ENCODE results near the gene SLC11A1.

The SLC11A1 gene

DNA sequence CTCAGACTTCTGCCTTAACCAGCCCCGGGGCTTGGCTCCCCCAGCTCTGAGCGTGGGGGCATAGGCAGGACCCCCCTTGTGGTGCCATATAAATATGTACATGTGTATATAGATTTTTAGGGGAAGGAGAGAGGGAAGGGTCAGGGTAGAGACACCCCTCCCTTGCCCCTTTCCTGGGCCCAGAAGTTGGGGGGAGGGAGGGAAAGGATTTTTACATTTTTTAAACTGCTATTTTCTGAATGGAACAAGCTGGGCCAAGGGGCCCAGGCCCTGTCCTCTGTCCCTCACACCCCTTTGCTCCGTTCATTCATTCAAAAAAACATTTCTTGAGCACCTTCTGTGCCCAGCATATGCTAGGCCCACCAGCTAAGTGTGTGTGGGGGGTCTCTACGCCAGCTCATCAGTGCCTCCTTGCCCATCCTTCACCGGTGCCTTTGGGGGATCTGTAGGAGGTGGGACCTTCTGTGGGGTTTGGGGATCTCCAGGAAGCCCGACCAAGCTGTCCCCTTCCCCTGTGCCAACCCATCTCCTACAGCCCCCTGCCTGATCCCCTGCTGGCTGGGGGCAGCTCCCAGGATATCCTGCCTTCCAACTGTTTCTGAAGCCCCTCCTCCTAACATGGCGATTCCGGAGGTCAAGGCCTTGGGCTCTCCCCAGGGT lies 23.1 kb downstream of the SLC11A1 start:
- DNase-seq (ENCODE audit: low read depth): no peak

DNA sequence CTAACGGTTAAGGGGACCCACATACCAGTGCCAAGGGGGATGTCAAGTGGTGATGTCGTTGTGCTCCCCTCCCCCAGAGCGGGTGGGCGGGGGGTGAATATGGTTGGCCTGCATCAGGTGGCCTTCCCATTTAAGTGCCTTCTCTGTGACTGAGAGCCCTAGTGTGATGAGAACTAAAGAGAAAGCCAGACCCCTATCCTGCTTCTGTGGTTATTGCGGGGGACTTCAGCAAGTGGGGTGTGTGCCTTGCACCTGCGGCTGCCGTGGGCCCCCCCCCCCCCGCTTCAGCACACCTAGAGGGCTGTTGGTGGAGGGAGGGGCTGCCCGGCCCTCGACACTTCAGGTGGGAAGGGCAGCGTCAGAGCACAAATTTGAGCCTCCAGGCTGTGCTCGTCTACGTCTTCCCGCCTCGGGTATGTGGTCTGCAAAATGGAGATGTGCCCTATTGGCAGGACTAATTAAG lies 23.7 kb downstream of the SLC11A1 start:
- DNase-seq (ENCODE audit: low read depth): no peak

DNA sequence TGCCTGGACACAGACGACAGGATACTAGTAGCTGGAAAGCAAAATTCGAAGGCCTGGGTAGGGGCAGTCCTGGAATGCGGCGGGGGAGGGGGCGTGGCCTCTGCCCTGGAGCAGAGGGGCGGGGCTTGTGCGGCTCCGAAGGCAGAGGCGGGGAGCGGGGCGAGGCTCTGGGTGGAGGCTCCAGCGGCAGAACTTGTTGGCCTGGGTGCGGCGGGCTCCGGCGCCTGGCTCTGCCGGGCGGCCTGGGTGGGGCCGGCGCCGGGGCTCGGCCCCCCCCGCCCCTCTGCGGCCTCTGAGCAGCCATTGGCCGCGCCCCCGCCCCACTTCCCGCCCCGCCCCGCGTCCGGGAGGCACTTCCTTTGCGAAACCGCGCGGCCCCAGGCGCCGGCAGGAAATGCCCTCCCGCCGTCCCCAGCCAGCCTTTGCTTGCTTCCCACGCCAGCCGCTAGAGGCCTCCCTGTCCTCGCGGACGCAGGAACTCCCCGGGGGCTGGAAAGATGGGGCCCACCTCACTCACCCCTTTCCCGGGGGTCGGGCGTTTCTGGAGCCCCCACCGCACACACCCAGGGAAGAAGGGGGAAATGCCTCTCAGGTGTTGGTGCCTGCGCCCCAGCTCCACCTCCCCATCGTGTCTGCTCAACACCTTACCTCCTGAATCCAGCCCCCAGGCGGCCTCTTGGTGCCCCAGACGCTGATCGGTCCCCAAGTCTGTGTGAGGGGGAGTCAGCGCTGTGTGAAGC lies 24.3 kb downstream of the SLC11A1 start:
- peak; percentile 92 for DNase-seq (ENCODE audit: low read depth)

DNA sequence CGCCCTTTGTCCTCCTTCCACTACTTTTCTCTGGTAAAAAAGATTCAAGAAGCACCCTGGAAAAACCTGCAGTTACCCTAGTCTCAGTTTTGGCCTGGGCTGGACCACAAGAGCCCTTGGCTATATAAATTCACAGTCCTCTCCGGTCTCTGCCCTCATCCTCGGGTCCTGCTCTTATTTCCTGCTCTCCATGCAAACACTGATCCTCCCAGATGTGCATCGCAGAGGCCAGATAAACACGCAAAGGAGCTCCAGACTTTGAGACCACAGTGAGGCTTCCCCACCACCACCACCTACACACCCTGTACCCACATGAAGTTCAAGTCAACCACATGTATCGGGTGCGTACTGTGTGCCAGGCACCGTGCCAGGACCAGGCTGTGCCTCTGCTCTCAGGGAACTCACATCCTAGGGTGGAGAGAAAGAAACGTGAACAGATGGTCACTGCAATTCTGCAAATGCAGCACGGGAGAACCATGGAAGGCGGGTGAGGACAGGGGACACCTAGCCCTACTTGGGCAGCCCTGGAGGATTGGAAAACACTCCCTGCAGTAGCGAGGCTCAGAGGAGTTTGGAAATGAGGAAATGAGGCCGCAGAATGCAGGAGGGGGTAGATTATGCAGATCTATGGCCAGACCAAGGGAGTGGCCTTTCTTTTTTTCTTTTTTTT lies 25.0 kb downstream of the SLC11A1 start:
- peak; percentile 51 for DNase-seq (ENCODE audit: low read depth)

DNA sequence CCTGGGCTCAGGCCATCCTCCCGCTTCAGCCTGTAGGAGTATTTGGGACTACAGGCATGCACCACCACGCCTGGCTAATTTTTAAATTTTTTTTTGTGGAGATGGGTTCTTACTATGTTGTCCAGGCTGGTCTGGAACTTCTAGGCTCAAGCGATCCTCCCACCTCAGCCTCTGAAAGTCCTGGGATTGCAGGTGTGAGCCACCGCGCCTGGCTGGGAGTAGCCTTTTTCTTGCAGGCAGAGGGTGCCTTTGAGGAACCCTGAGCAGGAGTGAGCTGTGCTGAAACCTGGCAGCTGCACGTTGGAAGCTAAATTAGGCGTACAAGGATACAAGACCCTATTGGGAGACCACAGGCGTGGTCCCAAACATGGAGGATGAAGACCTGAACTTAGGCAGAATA lies 25.6 kb downstream of the SLC11A1 start:
- DNase-seq (ENCODE audit: low read depth): no peak

DNA sequence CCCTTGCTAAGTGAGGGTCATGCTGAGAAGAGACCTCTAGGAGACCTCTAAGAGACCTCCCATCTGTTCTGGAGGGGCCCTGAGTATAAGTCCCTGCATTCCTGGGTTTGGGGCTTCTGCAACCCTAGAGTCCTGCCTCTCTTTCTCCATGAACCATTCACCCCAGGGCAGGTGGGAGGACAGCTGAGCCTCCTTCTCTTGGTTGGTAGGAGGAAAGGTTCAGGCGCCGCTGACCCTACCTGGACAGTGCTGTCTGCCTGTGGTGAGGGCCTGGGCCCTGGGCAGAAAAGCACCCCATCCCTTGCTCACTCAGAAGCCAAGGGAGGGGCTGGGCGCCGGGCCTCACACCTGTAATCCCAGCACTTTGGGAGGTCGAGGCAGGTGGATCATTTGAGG lies 36.2 kb downstream of the SLC11A1 start:
- DNase-seq (ENCODE audit: low read depth): no peak

DNA sequence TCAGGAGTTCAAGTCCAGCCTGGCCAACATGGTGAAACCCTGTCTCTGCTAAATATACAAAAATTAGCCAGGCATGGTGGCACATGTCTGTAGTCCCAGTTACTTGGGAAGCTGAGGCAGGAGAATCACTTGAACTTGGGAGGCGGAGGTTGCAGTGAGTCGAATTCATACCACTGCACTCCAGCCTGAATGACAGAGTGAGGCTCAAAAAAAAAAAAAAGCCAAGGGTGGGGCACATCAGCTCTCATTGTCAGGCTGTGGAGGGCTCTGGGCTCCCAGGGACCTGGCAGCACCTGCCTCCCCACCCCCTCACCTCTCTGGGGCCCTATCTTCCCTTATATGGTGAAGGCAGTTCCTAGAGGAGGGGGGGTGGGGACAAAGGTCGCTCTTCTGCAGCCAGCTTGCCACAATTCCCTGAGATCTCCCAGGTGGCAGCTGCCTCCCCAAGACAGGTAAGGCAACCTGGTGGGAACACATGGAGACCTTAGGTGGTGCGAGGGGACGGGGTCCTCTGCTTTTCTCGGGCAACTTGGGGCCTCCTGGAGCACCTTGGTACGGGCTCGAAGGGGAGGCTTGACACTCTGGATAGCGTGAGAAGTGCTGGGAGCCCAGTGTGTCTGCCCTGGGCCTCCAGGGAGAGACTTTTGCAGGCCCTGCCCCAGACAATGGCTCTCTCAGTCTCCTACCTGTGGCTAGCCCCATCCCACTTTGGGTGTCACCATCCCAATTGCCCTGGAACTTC lies 36.8 kb downstream of the SLC11A1 start, which contains the start of gene VIL1:
VIL1 (plus strand) TSS at position 407 of the 742 bp plus-strand sequence. CDS start 4,656 bp downstream, outside the sequence.
- no peak for DNase-seq (ENCODE audit: low read depth)

DNA sequence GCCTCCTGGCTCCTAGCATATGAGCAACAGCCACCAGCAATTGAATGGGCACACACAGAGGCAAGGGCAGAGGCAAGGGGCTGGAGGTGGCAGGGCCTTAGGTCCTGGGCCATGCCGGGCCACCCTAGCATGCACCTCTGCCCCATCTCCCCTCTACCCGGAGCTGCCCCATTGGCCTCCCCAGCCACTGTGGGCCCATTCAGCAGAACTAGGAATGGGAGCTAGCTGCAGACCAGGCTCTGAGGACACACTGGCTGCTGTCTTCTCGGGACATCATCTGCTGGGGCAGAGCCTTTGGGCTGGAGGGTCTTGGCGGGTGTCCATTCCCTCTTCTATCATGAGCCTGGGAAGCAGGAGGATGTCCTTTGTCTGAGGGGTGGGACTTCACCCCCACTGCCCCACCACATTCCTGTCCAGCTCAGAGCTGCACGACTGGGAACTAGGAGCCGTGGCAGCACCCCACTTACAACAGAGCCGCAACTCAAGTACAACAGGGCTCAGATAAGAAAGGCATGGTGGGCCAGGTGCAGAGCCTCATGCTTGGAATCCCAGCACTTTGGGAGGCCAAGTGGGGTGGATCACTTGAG lies 37.6 kb downstream of the SLC11A1 start:
- DNase-seq (ENCODE audit: low read depth): no peak

DNA sequence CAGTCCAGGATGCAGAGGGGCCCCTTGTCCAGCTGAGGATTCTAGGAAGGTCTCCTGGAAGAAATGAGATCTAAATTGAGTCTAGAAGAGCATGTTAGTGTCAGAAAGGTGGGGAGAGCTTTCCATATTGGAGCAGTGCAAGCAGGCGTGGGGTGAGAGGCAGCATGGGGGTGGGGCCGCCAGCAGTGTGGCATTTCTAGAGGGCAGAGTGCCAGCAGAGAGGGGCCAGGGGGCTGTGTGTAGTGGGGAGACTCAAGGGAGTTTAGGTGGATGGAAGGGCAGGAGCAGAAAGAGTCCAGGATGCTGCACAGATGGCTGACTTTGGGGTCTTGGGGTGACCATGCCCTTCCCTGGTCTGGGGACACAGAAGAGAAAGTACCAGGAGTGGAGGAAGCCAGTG lies 39.0 kb downstream of the SLC11A1 start:
- DNase-seq (ENCODE audit: low read depth): no peak

DNA sequence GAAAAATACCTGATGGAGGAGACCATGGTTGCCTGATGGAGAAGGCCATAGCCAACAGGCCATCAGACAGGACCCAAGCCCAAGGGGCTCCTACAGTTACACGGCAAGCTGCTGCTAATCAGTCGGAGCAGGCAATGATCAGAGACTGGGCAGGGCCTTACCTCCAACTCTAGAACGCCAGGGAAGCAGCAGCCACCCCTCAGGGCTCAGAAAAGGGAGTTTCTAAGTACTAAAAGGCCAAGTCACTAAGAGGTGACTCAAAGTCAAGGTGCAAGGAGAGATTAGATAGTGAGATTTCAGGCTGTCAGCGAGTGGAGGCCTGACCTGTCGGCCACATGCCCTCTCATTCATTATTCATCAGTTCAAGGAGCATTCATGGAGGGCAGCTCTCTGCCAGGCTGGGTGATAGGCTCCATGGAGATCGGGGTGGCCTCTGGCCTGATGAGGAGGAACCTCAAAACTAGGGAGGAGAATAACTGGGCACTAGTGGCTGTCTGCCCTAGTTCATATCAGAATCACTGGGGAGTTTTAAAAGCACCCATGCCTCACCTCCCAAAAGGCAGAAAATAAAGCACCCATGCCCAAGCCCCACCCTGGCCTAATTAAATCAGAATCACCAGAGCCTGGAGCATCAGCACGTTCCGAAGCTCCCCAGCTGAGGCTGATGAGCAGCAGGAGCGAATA lies 40.5 kb downstream of the SLC11A1 start:
- no peak for DNase-seq (ENCODE audit: low read depth)

DNA sequence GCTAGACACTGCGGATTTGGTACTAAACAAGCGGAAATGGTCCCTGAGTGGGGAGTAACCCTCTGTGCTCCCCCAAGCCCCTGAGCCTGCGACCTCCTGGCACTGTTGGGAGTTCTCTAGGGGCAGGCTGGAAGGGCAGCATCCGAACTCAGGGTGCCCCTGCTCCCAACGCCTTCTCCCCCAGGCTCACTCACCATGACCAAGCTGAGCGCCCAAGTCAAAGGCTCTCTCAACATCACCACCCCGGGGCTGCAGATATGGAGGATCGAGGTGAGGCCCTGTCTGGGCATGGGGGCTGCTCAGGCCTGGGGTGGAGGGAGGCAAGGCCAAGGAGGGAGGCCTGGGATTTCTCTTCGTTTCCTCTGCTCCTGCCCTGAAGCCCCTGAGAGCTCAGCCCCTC lies 41.5 kb downstream of the SLC11A1 start:
- DNase-seq (ENCODE audit: low read depth): no peak

DNA sequence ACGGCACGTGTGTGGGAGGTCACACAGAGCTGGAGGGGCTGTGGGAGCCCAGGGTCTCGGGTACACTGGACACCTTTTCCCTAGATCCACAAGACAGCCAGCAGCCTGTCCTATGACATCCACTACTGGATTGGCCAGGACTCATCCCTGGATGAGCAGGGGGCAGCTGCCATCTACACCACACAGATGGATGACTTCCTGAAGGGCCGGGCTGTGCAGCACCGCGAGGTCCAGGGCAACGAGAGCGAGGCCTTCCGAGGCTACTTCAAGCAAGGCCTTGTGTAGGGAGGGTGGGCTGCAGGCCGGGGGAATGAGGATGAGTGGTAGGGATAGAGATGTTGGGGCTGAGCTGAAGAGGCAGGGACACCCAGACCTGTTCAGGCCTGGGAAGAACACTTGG lies 43.5 kb downstream of the SLC11A1 start:
- no peak for DNase-seq (ENCODE audit: low read depth)

DNA sequence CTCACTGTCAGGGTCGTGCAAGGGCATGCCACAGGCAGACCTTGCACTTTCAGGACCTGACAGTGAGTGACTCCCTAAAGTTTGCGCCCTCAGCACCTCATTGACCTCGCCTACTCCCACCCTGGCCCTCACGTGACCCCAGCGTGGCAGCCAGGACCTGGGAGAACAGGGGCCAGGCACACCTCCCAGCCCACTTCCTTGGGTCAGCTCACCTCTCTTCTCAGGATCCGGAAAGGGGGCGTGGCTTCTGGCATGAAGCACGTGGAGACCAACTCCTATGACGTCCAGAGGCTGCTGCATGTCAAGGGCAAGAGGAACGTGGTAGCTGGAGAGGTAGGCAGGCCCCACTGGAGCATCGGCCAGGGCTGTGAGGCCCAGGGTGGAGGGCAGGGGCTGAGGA lies 45.7 kb downstream of the SLC11A1 start:
- no peak for DNase-seq (ENCODE audit: low read depth)

DNA sequence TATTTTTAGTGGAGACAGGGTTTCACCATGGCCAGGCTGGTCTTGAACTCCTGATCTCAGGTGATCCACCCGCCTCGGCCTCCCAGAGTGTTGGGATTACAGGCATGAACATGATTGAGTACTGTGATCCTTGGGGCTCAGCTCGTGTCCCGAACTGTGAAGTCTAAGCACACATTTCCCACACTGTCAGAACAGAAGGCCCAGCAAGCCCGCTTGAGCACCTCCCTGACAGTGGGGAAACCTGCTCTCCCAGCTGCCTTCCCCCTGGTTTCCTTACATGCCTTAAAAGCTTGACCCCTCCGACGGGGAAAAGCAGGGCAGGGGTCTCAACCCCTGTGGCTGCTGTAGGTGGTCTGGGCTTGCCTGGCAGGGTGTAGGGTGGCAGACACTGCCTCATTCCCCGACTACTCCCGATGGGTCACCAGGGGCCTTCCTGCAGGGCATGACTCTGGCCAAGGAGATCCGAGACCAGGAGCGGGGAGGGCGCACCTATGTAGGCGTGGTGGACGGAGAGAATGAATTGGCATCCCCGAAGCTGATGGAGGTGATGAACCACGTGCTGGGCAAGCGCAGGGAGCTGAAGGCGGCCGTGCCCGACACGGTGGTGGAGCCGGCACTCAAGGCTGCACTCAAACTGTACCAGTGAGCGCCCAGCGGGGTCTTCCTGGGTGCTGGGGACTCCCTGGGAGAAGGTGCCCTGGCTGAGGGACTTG lies 46.9 kb downstream of the SLC11A1 start:
- no peak for DNase-seq (ENCODE audit: low read depth)

DNA sequence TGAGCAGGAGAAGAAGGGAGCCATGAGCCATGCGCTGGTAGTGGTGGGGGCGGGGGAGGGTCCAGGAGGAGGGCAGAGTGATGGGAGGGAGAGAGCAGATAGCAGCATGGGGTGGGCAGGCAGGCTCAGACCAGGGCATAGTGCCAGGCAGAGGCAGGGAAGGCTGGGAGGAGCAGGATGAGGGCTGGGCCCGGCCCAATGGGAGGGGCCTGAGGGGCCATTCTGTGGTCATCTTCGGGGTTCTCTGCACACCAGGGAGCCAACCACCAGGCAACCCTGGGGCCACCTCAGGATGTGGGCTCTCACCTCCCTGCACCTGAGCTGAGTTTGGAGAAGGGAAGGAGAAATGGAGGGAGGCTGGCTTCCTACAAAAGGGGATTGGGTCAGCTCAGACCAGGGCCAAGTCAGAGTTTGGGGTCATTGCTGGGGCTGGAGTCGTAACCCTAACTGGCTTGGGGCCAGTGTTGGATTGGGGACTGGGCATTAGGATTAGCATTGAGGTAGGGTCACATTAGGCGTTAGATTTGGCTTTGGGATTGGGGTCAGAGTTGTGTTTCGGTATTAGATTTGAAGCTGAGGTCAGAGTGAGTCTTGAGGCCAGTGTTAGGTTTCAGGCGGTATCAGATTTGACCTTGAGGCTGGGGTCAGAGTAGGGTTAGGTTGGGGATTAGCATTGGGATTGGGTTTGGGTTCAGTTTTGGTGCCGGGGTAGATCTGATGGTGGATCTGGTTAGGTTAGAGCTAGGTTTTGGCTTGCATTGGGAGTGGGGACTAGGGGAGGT lies 48.0 kb downstream of the SLC11A1 start:
- no peak for DNase-seq (ENCODE audit: low read depth)

DNA sequence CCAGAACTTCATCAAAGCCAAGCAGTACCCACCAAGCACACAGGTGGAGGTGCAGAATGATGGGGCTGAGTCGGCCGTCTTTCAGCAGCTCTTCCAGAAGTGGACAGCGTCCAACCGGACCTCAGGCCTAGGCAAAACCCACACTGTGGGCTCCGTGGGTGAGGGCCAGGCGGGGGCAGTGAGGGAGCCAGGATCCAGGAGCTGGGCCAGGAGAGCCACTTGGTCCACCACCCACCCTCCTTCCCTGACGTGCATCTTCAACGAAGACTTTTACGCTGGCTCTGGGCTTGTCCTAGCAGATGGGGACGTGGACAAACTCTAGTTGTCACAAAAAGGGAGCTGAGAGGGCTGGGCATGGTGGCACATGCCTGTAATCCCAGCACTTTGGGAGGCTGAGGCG lies 48.6 kb downstream of the SLC11A1 start:
- no peak for DNase-seq (ENCODE audit: low read depth)

DNA sequence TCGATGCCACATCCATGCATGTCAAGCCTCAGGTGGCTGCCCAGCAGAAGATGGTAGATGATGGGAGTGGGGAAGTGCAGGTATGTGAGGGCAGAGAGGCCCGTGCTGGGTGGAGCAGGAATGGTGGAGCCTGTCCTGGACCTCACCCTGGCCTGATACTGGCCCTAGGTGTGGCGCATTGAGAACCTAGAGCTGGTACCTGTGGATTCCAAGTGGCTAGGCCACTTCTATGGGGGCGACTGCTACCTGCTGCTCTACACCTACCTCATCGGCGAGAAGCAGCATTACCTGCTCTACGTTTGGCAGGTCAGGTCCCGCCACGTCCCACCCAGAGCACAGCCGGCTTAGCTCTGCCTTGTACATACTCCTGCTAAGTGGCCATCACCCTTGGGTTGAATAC lies 49.8 kb downstream of the SLC11A1 start:
- DNase-seq (ENCODE audit: low read depth): no peak

DNA sequence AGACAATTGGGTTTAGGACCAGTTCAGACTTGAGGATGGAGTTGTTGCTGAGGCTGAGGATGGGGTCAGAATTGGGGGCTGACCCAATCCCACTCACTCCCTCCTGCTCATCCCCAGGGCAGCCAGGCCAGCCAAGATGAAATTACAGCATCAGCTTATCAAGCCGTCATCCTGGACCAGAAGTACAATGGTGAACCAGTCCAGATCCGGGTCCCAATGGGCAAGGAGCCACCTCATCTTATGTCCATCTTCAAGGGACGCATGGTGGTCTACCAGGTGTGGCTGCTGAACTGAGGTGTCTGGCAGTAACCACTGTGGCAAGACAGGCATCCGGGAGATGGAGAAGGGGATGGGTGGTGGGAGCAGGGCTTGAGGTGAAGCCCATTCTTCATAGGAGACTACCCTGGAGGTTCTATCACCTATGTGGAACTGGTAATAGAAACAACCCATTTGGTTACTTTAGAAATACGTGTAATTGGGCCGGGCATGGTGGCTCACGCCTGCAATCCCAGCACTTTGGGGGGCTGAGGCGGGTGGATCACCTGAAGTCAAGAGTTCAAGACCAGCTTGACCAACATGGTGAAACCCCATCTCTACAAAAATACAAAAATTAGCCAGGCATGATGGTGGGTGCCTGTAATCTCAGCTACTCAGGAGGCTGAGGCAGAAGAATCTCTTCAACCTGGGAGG lies 50.7 kb downstream of the SLC11A1 start:
- DNase-seq (ENCODE audit: low read depth): no peak

DNA sequence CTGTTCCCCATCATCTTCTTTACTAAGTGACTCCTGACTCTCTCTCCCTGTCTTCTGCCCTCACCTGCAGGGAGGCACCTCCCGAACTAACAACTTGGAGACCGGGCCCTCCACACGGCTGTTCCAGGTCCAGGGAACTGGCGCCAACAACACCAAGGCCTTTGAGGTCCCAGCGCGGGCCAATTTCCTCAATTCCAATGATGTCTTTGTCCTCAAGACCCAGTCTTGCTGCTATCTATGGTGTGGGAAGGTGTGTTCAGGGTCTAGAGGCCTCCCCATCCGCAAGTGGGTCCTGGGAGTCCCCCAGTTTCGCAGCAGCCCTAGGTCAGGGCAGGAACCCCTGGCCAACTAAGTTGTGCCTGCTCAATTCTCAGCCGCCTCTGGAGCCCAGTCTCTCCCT lies 52.4 kb downstream of the SLC11A1 start:
- DNase-seq (ENCODE audit: low read depth): no peak

All from activated T-cell treated with anti-CD3 and anti-CD28 coated beads for 1 hour (primary cell).